Fibroblast of skin of right biceps (primary cell): Measurements from ENCODE around the gene ITIH1.

Experiments used
- DNase-seq: peaks from one replicate; pipeline ENCODE4 v3.0.0-alpha.2; 2013

The ITIH1 gene

DNA sequence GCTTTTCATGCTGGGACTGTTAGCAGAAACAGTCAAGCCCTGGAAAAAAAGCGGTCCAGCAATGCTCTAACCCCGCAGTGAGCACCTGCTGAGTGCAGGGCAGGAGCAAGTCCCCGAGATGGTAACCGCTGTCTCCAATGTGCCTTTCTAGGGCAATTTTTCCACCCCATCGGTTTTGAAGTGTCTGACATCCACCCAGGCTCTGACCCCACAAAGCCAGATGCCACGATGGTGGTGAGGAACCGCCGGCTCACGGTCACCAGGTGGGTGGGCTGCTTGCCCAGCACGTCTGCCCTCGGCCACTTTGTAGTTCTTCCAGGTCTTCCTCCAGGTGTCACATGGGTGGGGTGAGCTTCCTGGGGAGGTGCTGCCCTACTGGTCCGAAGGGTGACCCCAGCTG is 14.0 kb downstream of the ITIH1 start:
- DNase-seq: no peak

- no peak for DNase-seq
Observed at GRCh38 chr3:52791928-52792327, 14.5 kb downstream of the ITIH1 start.

- no peak for DNase-seq
Observed at GRCh38 chr3:52792413-52792812, 15.0 kb downstream of the ITIH1 start.

- no peak for DNase-seq
Observed at GRCh38 chr3:52792961-52793695, 15.7 kb downstream of the ITIH1 start.

DNA sequence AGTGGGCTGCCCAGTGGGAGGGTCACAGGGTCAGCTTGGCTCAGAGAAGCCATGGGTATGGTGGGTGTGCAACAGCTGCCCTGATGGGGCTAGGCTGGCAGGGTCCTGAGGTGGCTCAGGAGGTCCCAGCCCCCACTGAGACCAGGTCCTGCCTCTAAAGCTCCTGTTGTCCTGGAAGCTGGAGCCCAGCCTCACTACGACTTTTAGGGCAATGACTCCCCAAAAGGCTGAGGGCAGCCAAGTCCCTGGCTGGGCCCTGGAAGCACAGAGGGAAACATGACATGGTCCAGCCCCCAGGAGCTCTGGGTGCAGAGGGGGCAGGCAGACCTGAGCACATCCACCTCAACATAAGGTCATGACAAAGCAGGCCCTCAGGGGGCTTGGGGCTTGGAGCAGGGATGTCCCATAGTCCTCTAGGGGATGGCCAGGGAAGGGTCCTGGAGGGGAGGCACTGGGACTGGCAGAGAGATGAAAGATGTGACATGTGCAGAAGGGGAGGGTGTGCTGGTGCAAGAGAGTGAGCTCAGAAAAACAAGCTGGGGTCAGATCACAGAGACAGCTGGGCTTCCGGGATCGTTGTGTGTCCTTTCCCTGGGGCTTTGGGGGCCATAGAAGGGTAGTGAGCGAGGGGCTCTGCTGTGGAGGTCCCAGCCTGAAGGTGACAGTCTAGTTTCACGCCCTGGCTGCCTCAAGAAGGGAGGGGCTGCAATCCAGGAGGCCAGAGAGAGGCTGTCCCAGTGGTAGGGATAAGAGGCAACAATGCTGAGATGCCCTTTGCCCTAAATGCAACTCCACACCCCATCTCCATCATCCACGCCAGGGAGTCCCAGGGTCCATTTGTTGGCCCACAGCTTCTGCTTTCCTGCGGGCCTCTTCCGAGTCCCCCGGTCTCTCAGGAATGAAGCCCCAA is 16.6 kb downstream of the ITIH1 start:
- no peak for DNase-seq

GRCh38 chr3:52794612-52795099 is 17.3 kb downstream of the ITIH1 start, which contains the start of gene ITIH3:
TSS of gene ITIH3 (plus strand) at chr3:52794796. CDS start at chr3:52794804, 8 bp downstream.
- DNase-seq: no peak

- DNase-seq: no peak
Observed at GRCh38 chr3:52795298-52795900, 18.0 kb downstream of the ITIH1 start.

GRCh38 chr3:52796411-52796810 is 19.0 kb downstream of the ITIH1 start:
- DNase-seq: no peak

DNA sequence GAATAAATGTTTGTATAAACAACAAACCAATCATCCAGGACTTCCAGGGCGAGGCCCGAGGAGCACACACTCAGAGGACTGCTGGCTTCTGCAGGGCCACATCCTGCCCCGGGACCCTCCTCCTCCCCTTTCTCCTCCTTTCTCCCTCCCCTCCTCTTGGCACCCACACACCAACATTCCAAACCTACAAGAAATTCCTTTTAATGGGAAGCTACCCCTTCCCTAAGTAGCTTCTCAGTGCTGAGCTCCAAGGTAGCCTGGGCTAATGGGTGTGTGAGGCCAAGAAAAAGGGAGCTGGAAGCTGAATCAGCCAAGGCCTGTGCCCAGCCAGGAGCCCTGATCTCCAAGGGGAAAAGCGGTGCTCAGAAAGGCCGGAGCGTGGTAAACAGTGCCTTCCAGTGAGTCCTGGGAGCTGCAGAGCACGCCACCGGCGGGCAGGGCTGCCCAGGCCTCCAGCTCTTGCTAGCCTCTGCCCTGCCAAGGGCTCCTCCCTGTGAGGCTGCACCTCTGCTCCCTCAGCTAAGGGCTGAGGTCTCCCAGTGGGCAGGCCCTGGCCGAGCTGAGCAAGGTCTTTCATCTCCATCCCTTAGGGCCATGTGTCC is 21.1 kb downstream of the ITIH1 start:
- peak; percentile 17 for DNase-seq

GRCh38 chr3:52798978-52799476 is 21.6 kb downstream of the ITIH1 start:
- no peak for DNase-seq

DNA sequence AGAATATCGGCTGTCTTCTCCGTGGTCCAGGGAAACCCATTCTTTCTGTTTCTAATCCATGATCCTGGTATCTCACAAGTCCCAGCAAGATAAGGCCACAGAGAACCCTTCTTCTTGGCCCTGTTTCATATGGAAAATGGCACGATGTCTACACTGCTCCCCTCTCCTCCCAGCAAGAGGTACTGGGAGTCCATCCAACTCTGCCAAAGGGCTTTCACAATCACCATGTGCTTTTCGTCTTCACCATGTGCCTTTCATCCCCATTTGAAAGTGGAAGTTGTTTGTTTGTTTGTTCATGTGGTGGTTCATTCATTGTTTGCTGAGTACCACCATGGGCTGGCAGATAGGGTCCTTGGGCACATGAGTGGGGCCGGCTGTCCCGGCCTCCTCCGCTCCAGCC is 22.7 kb downstream of the ITIH1 start:
- no peak for DNase-seq

GRCh38 chr3:52801839-52802238 is 24.4 kb downstream of the ITIH1 start:
- DNase-seq: peak; percentile 3

DNA sequence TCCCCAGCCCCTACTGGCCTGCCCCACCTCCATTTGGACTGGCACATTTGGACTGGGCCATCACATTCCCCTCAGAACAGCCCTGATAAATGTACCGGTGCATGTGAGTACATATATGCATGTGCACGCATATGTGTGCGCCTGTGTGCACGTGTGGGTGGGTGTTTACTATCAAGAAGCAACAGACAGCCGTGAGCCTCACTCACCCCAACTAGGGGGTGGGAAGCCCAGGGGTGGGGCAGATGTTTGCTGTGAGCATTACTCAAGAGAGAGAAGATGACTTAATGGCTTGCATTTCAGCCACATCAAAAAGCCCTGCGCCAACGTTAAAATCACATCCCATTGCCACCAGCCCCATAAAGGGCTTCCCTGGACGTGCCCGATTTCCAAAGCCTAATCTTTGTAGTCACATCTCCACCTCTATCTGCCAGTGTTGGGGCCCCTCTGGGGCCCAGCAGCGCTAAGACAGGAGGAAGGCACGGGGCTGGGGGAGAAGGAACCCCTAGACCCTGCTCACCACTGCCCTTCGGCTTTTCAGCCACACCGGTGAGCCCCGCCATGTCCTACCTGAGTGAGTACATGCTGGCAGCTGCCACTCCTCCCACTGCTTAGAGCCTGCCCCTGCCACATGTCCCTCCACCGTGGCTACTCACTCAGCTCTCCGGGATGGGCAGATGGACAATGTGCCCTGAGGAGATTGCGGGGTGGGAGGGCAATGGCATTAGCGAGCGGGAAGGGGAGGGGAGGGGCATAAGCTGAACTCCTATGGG is 28.1 kb downstream of the ITIH1 start:
- no peak for DNase-seq

DNA sequence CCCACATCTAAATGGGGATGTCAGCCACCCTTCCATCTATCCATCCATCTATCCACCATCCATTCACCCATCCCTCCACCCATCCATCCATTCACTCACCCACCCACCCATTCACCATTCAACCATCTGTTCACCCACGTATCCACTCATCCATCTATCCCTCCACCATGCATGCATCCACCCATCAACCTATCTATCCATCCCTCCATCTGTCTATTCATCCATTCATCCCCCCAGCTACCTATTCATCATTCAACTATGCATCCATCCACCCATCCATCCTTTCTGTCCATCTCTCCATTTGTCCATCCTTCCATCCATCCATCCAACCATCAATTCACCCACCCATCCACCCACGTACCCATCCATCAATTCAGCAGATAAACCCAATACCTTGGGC is 31.8 kb downstream of the ITIH1 start:
- DNase-seq: no peak

- DNase-seq: no peak
Observed at GRCh38 chr3:52809662-52810377, 32.4 kb downstream of the ITIH1 start.

DNA sequence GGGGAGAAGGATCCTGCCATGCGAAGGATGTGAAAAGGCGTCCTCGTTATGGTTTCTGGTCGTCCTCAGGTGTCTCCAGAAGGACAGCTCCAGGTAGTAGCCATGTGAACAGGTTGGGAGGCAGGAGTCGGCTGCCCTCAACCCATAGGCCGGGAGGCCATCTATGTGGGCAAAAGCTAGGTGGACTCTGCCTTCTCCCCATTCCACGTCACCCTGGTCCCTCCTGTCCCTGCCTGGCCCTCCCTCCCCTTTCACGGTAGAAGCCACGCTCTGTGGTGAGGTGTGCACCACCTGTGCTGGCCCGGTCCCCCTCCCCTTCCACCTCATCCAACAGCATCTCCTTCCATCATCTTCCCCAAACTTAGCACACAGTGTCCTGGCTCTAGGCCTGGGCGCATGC is 33.5 kb downstream of the ITIH1 start:
- DNase-seq: no peak

- no peak for DNase-seq
Observed at GRCh38 chr3:52811452-52812011, 34.1 kb downstream of the ITIH1 start.

DNA sequence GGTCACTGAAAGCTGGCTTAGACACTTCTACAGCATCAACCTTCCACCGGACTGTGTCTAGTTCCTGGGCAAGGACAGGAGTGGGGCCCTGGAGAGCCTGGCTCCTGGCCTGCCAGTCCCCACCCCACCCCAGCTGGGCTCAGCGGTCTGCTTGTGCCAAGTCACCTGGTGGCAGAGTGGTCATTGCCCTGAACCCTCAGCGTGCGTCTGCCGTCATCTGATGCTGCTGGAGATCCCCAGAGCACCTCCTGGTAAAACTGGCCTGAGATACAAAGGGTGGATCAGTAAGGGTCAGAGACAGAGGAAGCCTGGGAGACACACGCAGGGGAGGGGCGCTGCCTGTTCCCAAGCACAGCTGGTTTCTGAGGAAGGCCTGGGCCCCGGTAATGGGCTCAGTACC is 36.4 kb downstream of the ITIH1 start:
- DNase-seq: no peak

GRCh38 chr3:52816199-52816598 is 38.8 kb downstream of the ITIH1 start:
- no peak for DNase-seq

GRCh38 chr3:52816654-52817053 is 39.3 kb downstream of the ITIH1 start:
- no peak for DNase-seq

DNA sequence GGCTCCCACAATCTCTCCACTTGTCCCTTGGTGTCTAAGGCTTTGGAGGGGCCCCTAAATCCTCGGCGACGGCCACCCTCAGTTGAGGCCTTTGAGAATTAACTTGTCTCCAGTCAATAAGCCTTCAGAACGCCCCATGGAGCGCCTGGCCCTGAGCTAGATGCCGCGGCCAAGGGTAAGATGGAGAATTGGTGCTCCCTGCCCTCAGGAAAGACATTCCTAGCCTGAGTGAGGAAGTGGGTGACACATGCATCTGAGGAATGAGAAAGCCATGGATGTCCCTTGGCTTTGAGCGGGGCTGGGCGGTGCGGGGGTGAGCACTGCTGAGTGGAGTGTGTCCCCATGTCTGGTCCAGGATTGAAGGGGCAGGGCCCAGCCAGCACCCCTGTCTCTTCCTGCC is 39.8 kb downstream of the ITIH1 start:
- DNase-seq: no peak
